GM12878 (cell line): Measurements from ENCODE around the gene RGS14. TPM values are rescaled to one million over a fixed set of nuclear protein-coding genes. Genes with fewer than 3 reads are reported as not detected.

ENCODE experiments used
- ATF3 ChIP-seq: IDR thresholded peaks from 2 replicates; pipeline ENCODE4 v1.6.1; 2011; ENCODE audit warnings: low read depth, mild to moderate bottlenecking, low read length, moderate library complexity, borderline replicate concordance; ENCODE audit errors: extremely low read depth
- BCLAF1 ChIP-seq: fragments of 450-650 bp; IDR thresholded peaks from 2 replicates; pipeline ENCODE4 v1.6.1; 2017; ENCODE audit warnings: antibody characterized with exemption, mild to moderate bottlenecking, moderate library complexity
- CHD4 ChIP-seq: fragments of 200-600 bp; sonication (generic); IDR thresholded peaks from 2 replicates; pipeline ENCODE4 v1.6.1; 2016; ENCODE audit warnings: mild to moderate bottlenecking
- EGR1 ChIP-seq, 2 experiments: IDR thresholded peaks; 1 replicate in 1 of 2; 2 replicates in 1 of 2; pipeline ENCODE4 v1.6.1; 2011 to 2012; ENCODE audit warnings: low read depth in 2 of 2, low read length in 2 of 2, borderline replicate concordance in 1 of 2, mild to moderate bottlenecking in 1 of 2, moderate library complexity in 1 of 2
- GATAD2B ChIP-seq: fragments of 450-650 bp; conservative IDR thresholded peaks from 2 replicates; pipeline ENCODE4 v1.6.1; 2017; ENCODE audit warnings: low read depth, mild to moderate bottlenecking, moderate library complexity
- IRF3 ChIP-seq: fragments of 450-650 bp; IDR thresholded peaks from 2 replicates; pipeline ENCODE4 v1.6.1; 2014; ENCODE audit warnings: mild to moderate bottlenecking
- MTA3 ChIP-seq: IDR thresholded peaks from 2 replicates; pipeline ENCODE4 v1.6.1; 2012; ENCODE audit warnings: low read length, inconsistent platforms, borderline replicate concordance
- PRDM15 ChIP-seq: fragments of 450-650 bp; formaldehyde crosslinking; IDR thresholded peaks from 2 replicates; pipeline ENCODE4 v1.4.0; 2020; ENCODE audit warnings: mild to moderate bottlenecking, moderate library complexity
- TARDBP ChIP-seq: IDR thresholded peaks from 2 replicates; pipeline ENCODE4 v1.6.1; 2016; ENCODE audit warnings: borderline replicate concordance
- YBX1 ChIP-seq: fragments of 450-650 bp; IDR thresholded peaks from 2 replicates; pipeline ENCODE4 v1.6.1; 2016; ENCODE audit warnings: antibody characterized with exemption
- polyA plus RNA-seq, 11 experiments: library from polyadenylated mRNA; depleted of rRNA in 4 of 11; unstranded in 6 of 11; stranded (reverse) in 5 of 11; fragments of >200 nt; fragmentation: Nextera tagmentation in 4 of 11; fragmentation: Illumina TruSeq in 1 of 11; extraction: Ambion mirVana in 4 of 11; extraction: Trizol in 1 of 11; gene quantifications; 1 replicate in 1 of 11; 2 replicates in 10 of 11; pipeline versions ENCODE4 v1.2.1 to v1.2.3, GENCODE V29; 2011 to 2016; ENCODE audit warnings: inconsistent platforms in 2 of 11, missing spikeins in 2 of 11, low read depth in 1 of 11
- total RNA-seq, 4 experiments: library from RNA; depleted of rRNA in 3 of 4; stranded (reverse); fragments of >200 nt in 3 of 4; fragmentation: Illumina TruSeq in 1 of 4; extraction: Trizol in 1 of 4; gene quantifications; 2 replicates each; pipeline versions ENCODE4 v1.2.1 to v1.2.3, GENCODE V29; 2013 to 2021

The RGS14 gene
- total and polyA plus RNA-seq, 10 of the 15 experiments (the other 5 are each of a cell fraction or from before 2014, with no cell fraction given) = 0.19 to 88.7 (median 54.8) TPM

GRCh38 chr5:177367981-177368868 lies 10.5 kb downstream of the RGS14 start (continued):
- no peak for TF ChIP-seq BCLAF1
- TF ChIP-seq GATAD2B = no peak
- TF ChIP-seq CHD4 = no peak
- TF ChIP-seq EGR1 (IDR thresholded peaks at IDR 0.05; ENCODE audit: borderline replicate concordance in 1 of 2, low read depth in 2 of 2, low read length in 2 of 2) = no peak
- no peak for TF ChIP-seq ATF3
- no peak for TF ChIP-seq MTA3
- TF ChIP-seq IRF3 = no peak
- no peak for TF ChIP-seq YBX1
- no peak for TF ChIP-seq TARDBP
- no peak for TF ChIP-seq PRDM15 (CRISPR knock-in tag)
